Mucosa of descending colon (tissue), 3 donors: ENCODE data around the gene C2orf72. TPM values are rescaled to one million over a fixed set of nuclear protein-coding genes. Genes with fewer than 3 reads are reported as not detected.
A peak's percentile ranks its signal among the peaks of the same experiment; 100 is the strongest.
"Not testable (repeated sequence)": the region's sequence is repeated elsewhere in the genome, so short reads cannot be mapped to it uniquely, and the experiment has no call there.

Source experiments
- ATAC-seq: fragments of 200-7000 bp; cut with Tn5 transposase; one replicate; pipeline ENCODE4 v1.9.1; 2020; ENCODE audit warnings: mild to moderate bottlenecking, moderate library complexity
- DNase-seq, 3 donors: peaks; one replicate each; pipeline ENCODE4 v3.0.0-alpha.2; 2020
- H3K36me3 ChIP-seq: fragments of 200-600 bp; one replicate; pipeline ENCODE4 v1.8.0; 2021; ENCODE audit warnings: low read depth, mild to moderate bottlenecking
- H3K4me1 ChIP-seq: fragments of 200-600 bp; one replicate; pipeline ENCODE4 v1.8.0; 2021; ENCODE audit warnings: low read depth, mild to moderate bottlenecking
- H3K4me3 ChIP-seq: fragments of 200-600 bp; one replicate; pipeline ENCODE4 v1.8.0; 2021; ENCODE audit warnings: mild to moderate bottlenecking
- H3K9me3 ChIP-seq: fragments of 200-600 bp; one replicate; pipeline ENCODE4 v1.8.0; 2021; ENCODE audit warnings: mild to moderate bottlenecking
- CTCF ChIP-seq: fragments of 200-600 bp; IDR thresholded peaks from one replicate; pipeline ENCODE4 v1.8.0; 2022; ENCODE audit warnings: antibody characterized with exemption, mild to moderate bottlenecking
- intact Hi-C, 2 donors: fragments of 100-400 bp; cut with DNase I in 1 of 2; cut with micrococcal nuclease in 1 of 2; formaldehyde crosslinking; loops; one replicate each; pipeline versions ENCODE4 v1.11.0 to v1.11.1; 2022; cut with DNase I, micrococcal nuclease
- total RNA-seq, 3 donors: library from RNA; stranded (reverse); fragmentation: NEBNext Ultra II Directional in 2 of 3; extraction: Animal tissue kit (Norgen Biotek cat#: 25700) in 2 of 3; gene quantifications; one replicate each; pipeline versions ENCODE4 v1.2.1 to v1.2.4, GENCODE V29; 2021 to 2023
- donor health status: DM: no; HTN: no; CAD: no; lungs with moderate emphysema.
- donor health status: DM: no; HTN: no; CAD: no.
- donor health status: DM: no; HTN: yes; CAD: no.

Gene C2orf72
- total RNA-seq, 3 donors from 2014 or later = 13.7 to 67.6 (median 32.6) TPM

- H3K36me3 ChIP-seq = no peaks in the 10 kb centered on the region
- DNase-seq (no peak), ATAC-seq (no peak)
- TF ChIP-seq CTCF = no peak
- H3K9me3 ChIP-seq = no peaks in the 10 kb centered on the region
- peaks cover 22% of the 10 kb centered on the region for H3K4me1 ChIP-seq
- intact Hi-C loops = no loop called here
- no peak overlapping the region for H3K4me3 ChIP-seq
Observed at GRCh38 chr2:231059756-231060155, 22.4 kb downstream of the C2orf72 start.

- DNase-seq = no peak
- H3K4me3 ChIP-seq = no peak overlapping the region
- H3K9me3 ChIP-seq = no peaks in the 10 kb centered on the region
- H3K36me3 ChIP-seq = no peaks in the 10 kb centered on the region
- intact Hi-C loops = no loop called here
- ATAC-seq = no peak
- TF ChIP-seq CTCF = no peak
- H3K4me1 ChIP-seq = peaks cover 19% of the 10 kb centered on the region
Observed at GRCh38 chr2:231062776-231063175, 25.5 kb downstream of the C2orf72 start.

DNA sequence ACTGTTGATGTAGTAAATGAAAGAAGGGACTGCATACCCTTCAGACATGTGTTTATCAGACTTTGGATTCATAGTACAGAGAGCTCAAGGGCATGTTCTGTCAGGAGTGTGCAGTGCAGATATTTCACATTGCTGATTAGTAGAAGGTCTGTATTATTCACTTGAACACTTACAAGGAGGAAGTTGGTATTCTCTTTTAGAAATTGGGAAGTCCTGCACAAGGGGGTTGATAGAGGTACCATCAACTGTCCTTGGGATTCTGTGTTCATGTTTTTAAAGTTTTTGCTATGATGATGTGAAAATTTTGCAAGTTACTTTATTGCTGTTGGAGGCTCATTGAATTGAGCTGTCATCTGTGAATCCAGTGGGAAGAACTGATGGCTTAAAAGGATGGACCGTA, 26.0 kb downstream of the C2orf72 start:
- intact Hi-C loops = no loop called here
- H3K36me3 ChIP-seq = no peaks in the 10 kb centered on the region
- TF ChIP-seq CTCF = no peak

DNA sequence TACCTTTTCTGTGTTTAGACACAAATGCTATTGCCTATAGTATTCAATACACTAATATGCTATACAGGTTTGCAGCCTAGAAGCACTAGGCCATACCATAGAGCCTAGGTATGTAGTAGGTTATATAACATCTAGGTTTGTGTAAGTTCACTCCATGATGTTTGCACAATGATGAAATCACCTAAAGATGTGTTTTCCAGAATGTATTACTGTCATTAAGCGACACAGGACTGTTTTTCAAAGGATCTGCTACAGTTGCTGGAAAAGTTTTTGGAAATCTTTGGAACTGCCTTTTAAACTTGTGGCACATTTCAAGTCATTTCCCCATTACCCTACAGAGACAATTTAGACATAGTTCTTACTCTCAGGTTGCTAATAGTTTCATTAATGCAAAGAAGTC, 28.6 kb downstream of the C2orf72 start:
- Histone ChIP-seq H3K36me3 (no peaks in the 10 kb centered on the region), H3K4me3 (no peak overlapping the region), H3K9me3 (no peaks in the 10 kb centered on the region), H3K4me1 (no peaks in the 10 kb centered on the region)
- ATAC-seq (no peak), DNase-seq (no peak)
- intact Hi-C loops = no loop called here
- no peak for TF ChIP-seq CTCF

More for the DNA sequence above, 26.0 kb downstream of the C2orf72 start:
- H3K4me1 ChIP-seq = peaks cover 13% of the 10 kb centered on the region
- no peak for ATAC-seq
- no peaks in the 10 kb centered on the region for H3K9me3 ChIP-seq
- no peak overlapping the region for H3K4me3 ChIP-seq
- DNase-seq = no peak

DNA sequence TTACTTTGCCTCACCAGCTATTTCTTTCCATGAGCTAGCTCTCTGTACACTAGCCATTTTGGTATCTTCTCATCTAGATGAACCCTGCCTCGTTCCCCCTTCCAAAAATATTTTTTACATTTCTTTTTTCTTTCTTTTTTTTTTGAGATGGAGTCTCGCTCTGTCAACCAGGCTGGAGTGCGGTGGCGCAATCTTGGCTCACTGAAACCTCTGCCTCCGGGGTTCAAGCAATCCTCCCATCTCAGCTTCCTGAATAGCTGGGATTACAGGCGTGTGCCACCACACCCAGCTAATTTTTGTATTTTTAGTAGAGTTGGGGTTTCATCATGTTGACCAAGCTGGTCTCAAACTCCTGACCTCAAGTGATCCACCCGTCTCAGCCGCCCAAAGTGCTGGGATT, 30.2 kb downstream of the C2orf72 start:
- H3K4me3 ChIP-seq, H3K9me3 ChIP-seq, H3K36me3 ChIP-seq, H3K4me1 ChIP-seq, DNase-seq, ATAC-seq, intact Hi-C loops: not testable (repeated sequence)

GRCh38 chr2:231068525-231069222, 31.4 kb downstream of the C2orf72 start:
- ATAC-seq = peak; percentile 90

More at GRCh38 chr2:231068525-231069222, 31.4 kb downstream of the C2orf72 start:
- intact Hi-C loops = no loop called here
- H3K4me1 ChIP-seq = no peaks in the 10 kb centered on the region
- no peaks in the 10 kb centered on the region for H3K36me3 ChIP-seq
- no peak for DNase-seq
- no peak overlapping the region for H3K4me3 ChIP-seq
- H3K9me3 ChIP-seq = no peaks in the 10 kb centered on the region
- TF ChIP-seq CTCF = no peak
